ENCODE results near the gene KCNB1. TPM values are rescaled to one million over a fixed set of nuclear protein-coding genes. Genes with fewer than 3 reads are reported as not detected.

KCNB1 gene
- polyA plus RNA-seq, 1 experiment, result 0.13 TPM

GRCh38 chr20:49479785-49480184 lies 2.7 kb downstream of the KCNB1 start:
- no peak overlapping the region for H3K4me3 ChIP-seq (ENCODE audit: low read depth, low read length)
- no peaks in the 10 kb centered on the region for H3K36me3 ChIP-seq (ENCODE audit: control insufficient read depth, insufficient read depth, low read length)
- no peak for DNase-seq (ENCODE audit: low read depth)
- ChIA-PET CTCF (interaction anchor here (0.7 kb wide), 1 partner anchor 25 kb away, joined by 3 read pairs; no protein-coding TSS in a partner anchor), POLR2A (no interaction called here)
- H3K27me3 ChIP-seq (ENCODE audit: control insufficient read depth, insufficient read depth, low read length), result peaks cover 13% of the 10 kb centered on the region
- TF ChIP-seq CTCF (IDR thresholded peaks at IDR 0.05; ENCODE audit: insufficient read depth, low read depth, low read length), result no peak

- TF ChIP-seq CTCF (IDR thresholded peaks at IDR 0.05; ENCODE audit: insufficient read depth, low read depth, low read length), result no peak
- no peak overlapping the region for H3K4me3 ChIP-seq (ENCODE audit: low read depth, low read length)
- CTCF ChIA-PET, result interaction anchor here (0.7 to 0.8 kb wide), 2 partner anchors 25 to 95 kb away, joined by 3 read pairs; no protein-coding TSS in a partner anchor
- no peaks in the 10 kb centered on the region for H3K36me3 ChIP-seq (ENCODE audit: control insufficient read depth, insufficient read depth, low read length)
- H3K27me3 ChIP-seq (ENCODE audit: control insufficient read depth, insufficient read depth, low read length), result peaks cover 13% of the 10 kb centered on the region
- no peak for DNase-seq (ENCODE audit: low read depth)
- POLR2A ChIA-PET, result no interaction called here
These were observed 3.4 kb downstream of the KCNB1 start for GRCh38 chr20:49478754-49479689.

GRCh38 chr20:49478266-49478665 lies 4.2 kb downstream of the KCNB1 start:
- no peak overlapping the region for H3K4me3 ChIP-seq (ENCODE audit: low read depth, low read length)
- no peak for TF ChIP-seq CTCF (IDR thresholded peaks at IDR 0.05; ENCODE audit: insufficient read depth, low read depth, low read length)
- POLR2A ChIA-PET, result interaction anchor here (0.6 kb wide), 1 partner anchor 19 kb away, joined by 3 read pairs; no protein-coding TSS in a partner anchor
- H3K27me3 ChIP-seq (ENCODE audit: control insufficient read depth, insufficient read depth, low read length), result peaks cover 11% of the 10 kb centered on the region
- CTCF ChIA-PET, result interaction anchor here (0.8 kb wide), 2 partner anchors 11 to 94 kb away, joined by 3 read pairs; no protein-coding TSS in a partner anchor
- DNase-seq (ENCODE audit: low read depth), result no peak
- H3K36me3 ChIP-seq (ENCODE audit: control insufficient read depth, insufficient read depth, low read length), result no peaks in the 10 kb centered on the region

DNA sequence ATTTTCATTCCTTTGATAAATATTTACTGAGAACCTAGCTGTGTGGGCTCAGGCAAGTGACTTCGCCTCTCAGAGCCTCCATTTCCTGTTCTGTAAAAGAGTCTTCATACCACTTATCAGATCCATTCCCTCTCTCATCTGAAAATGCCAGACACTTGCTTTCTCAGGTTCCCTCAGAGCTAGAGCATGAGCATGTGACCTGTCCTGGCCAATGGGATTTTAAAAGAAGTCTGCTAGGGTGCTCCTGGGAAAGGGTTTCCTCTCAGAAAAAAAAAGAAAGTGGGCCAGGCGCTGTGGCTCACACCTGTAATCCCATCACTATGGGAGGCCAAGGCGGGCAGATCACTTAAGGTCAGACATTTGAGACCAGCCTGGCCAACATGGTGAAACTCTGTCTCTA lies 5.3 kb downstream of the KCNB1 start:
- POLR2A ChIA-PET, result no interaction called here
- Histone ChIP-seq H3K36me3 (ENCODE audit: control insufficient read depth, insufficient read depth, low read length) (no peaks in the 10 kb centered on the region), H3K4me3 (ENCODE audit: low read depth, low read length) (no peak overlapping the region), H3K27me3 (ENCODE audit: control insufficient read depth, insufficient read depth, low read length) (peaks cover 8% of the 10 kb centered on the region)
- DNase-seq (ENCODE audit: low read depth), result no peak
- CTCF ChIA-PET, result interaction anchor here (0.8 to 2.3 kb wide), 5 partner anchors 8 to 92 kb away, joined by 3 to 6 read pairs (median 4); no protein-coding TSS in a partner anchor
- TF ChIP-seq CTCF (IDR thresholded peaks at IDR 0.05; ENCODE audit: insufficient read depth, low read depth, low read length), result no peak

DNA sequence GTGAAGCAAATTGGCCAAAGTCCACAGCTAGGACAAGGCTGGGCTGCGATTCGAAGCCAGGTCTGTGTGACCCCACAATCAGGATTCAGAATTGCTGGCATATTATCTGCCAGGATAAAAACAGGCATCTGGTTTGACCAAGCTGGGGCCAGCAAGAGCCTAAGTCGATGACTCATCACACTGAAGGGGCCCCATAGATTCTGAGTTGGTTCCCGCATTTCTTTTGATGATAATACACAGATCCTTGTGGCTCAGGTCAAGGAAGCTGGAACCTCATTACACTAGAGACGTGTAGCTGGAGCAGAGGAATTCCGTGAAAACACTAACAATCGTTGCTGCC lies 6.5 kb downstream of the KCNB1 start:
- CTCF ChIA-PET, result interaction anchor here (0.9 to 2.3 kb wide), 5 partner anchors 8 to 91 kb away, joined by 3 to 6 read pairs (median 5); no protein-coding TSS in a partner anchor
- H3K27me3 ChIP-seq (ENCODE audit: control insufficient read depth, insufficient read depth, low read length), result peaks cover 14% of the 10 kb centered on the region
- H3K4me3 ChIP-seq (ENCODE audit: low read depth, low read length), result no peak overlapping the region
- no peaks in the 10 kb centered on the region for H3K36me3 ChIP-seq (ENCODE audit: control insufficient read depth, insufficient read depth, low read length)
- TF ChIP-seq CTCF (IDR thresholded peaks at IDR 0.05; ENCODE audit: insufficient read depth, low read depth, low read length), result no peak
- POLR2A ChIA-PET, result no interaction called here
- no peak for DNase-seq (ENCODE audit: low read depth)

Measured in BJ (cell line).